HG03469 (cell line): ENCODE results near the gene PCDHGA1.
"Not testable (repeated sequence)": the region's sequence is repeated elsewhere in the genome, so short reads cannot be mapped to it uniquely, and the experiment has no call there.

Experiments used
- ATAC-seq: cut with Tn5 transposase; IDR thresholded peaks from one replicate; pipeline ENCODE4 v1.9.1; 2021; ENCODE audit warnings: mild to moderate bottlenecking, moderate library complexity, moderate number of reproducible peaks; ENCODE audit not compliant: unreplicated experiment

Gene PCDHGA1

GRCh38 chr5:141330299-141331080 is at the start of gene PCDHGA1:
Gene PCDHGA1, plus strand, starts transcription at chr5:141330514.
- no peak for ATAC-seq

- ATAC-seq, result no peak
These were observed 31.9 kb upstream of the PCDHGA1 start for GRCh38 chr5:141298376-141298775.

GRCh38 chr5:141303756-141304155 is 26.6 kb upstream of the PCDHGA1 start, which contains the start of gene SLC25A2:
Gene SLC25A2, minus strand, starts transcription at chr5:141304049. Its CDS starts 184 bp downstream, at chr5:141303865.
- no peak for ATAC-seq

DNA sequence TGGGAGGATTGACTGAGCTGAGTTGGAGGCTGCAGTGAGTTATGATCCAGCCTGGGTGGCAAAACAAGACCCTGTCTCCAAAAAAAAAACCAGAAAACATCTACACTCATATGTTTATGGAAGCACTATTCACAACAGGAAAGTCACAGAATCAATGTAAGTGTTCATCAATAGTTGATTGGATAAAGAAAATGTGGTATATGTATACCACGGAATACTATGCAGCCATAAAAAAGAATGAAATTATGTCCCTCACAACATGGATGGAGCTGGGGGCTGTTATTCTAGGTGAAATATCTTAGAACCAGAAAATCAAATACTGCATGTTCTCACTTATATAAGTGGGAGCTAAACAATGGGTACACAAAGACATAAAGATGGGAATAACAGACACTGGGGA is 23.7 kb upstream of the PCDHGA1 start:
- ATAC-seq, result no peak

DNA sequence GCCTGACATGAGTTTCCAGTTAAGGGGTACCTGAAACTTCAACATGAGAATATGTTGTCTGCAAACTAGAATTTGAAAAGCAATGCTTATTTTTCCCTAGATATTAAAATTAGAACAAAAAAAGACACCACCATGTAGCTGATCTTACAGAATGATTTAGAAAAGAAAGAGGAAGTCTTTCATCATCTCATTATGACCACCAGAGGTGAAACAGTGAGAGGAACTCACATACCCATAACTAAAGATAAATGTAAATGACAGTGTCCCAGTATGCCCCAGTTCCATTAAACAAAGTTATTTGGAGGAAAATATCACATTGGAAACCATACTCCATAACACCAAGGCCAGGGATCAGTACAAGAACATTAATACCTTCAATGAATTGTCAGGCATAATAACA is 16.6 kb upstream of the PCDHGA1 start:
- no peak for ATAC-seq

GRCh38 chr5:141316963-141317362 is 13.4 kb upstream of the PCDHGA1 start:
- not testable (repeated sequence) for ATAC-seq

- ATAC-seq, result no peak
These were observed 11.1 kb upstream of the PCDHGA1 start for GRCh38 chr5:141319202-141319601.

GRCh38 chr5:141319699-141320098 is 10.6 kb upstream of the PCDHGA1 start:
- no peak for ATAC-seq

GRCh38 chr5:141320225-141321169 is 9.8 kb upstream of the PCDHGA1 start, which contains the start of gene TAF7:
Gene TAF7, minus strand, starts transcription at chr5:141320784. Its CDS starts 740 bp downstream, at chr5:141320044.
- ATAC-seq, result peak; percentile 89

GRCh38 chr5:141322261-141322660 is 8.1 kb upstream of the PCDHGA1 start:
- no peak for ATAC-seq

- ATAC-seq, result peak; percentile 70
These were observed 4.0 kb upstream of the PCDHGA1 start for GRCh38 chr5:141326088-141326854.

DNA sequence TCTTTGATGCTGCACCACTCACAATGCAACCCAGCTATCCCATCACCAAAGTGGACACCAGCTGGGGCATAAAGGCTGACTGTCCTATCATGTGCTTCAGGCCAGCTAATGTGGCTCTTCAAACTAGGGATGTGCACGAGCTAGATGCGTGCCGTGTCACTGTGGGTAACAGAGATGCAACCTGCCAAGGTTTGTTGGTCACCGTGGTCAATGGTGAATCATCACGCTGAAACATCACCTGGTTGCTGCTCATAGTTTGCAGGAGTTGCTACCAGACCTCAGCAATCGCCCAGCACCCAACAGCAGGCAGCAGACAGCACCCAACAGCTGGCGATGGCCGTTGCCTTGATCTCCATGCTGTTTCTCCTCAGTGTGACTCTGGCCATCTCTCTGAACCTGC is 2.1 kb upstream of the PCDHGA1 start:
- ATAC-seq, result no peak

DNA sequence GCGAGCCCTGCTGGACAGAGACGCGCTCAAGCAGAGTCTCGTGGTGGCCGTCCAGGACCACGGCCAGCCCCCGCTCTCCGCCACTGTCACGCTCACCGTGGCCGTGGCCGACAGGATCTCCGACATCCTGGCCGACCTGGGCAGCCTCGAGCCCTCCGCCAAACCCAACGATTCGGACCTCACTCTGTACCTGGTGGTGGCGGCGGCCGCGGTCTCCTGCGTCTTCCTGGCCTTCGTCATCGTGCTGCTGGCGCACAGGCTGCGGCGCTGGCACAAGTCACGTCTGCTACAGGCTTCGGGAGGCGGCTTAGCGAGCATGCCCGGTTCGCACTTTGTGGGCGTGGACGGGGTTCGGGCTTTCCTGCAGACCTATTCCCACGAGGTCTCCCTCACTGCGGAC is 2.3 kb downstream of the PCDHGA1 start:
- ATAC-seq, result not testable (repeated sequence)

- ATAC-seq, result no peak
These were observed 8.4 kb downstream of the PCDHGA1 start, which contains the start of gene PCDHGA2 for GRCh38 chr5:141338538-141339306. Gene PCDHGA2, plus strand, starts transcription at chr5:141338760.

DNA sequence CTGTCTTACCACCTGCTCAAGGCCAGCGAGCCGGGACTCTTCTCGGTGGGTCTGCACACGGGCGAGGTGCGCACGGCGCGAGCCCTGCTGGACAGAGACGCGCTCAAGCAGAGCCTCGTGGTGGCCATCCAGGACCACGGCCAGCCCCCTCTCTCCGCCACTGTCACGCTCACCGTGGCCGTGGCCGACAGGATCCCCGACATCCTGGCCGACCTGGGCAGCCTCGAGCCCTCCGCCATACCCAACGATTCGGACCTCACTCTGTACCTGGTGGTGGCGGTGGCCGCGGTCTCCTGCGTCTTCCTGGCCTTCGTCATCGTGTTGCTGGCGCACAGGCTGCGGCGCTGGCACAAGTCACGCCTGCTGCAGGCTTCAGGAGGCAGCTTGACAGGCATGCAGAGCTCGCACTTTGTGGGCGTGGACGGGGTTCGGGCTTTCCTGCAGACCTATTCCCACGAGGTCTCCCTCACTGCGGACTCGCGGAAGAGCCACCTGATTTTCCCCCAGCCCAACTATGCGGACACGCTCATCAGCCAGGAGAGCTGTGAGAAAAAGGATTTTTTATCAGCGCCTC is 10.6 kb downstream of the PCDHGA1 start:
- ATAC-seq, result not testable (repeated sequence)

DNA sequence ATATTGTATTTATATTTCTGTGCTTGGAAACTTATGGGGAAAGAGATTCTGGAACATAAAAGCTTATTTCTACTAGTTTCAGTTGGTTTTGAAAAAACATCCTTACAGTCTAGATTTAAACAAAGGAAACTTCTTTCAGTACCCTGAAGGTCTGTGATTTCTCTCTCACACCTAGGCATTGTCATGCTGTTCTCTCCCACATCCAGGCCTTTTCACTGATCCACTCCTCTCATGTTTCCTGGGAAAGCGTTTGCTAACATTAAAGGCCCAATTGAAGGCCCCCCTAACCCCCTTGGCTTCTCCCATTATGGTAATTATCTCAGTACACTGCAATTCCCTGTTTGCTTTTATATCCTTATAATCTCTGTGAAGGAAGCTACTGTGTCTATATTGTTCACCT is 12.5 kb downstream of the PCDHGA1 start:
- no peak for ATAC-seq

- ATAC-seq, result no peak
These were observed 13.1 kb downstream of the PCDHGA1 start, which contains the start of gene PCDHGA3 for GRCh38 chr5:141343242-141343952. Gene PCDHGA3, plus strand, starts transcription at chr5:141343829. Its CDS starts 205 bp downstream, at chr5:141344034.

DNA sequence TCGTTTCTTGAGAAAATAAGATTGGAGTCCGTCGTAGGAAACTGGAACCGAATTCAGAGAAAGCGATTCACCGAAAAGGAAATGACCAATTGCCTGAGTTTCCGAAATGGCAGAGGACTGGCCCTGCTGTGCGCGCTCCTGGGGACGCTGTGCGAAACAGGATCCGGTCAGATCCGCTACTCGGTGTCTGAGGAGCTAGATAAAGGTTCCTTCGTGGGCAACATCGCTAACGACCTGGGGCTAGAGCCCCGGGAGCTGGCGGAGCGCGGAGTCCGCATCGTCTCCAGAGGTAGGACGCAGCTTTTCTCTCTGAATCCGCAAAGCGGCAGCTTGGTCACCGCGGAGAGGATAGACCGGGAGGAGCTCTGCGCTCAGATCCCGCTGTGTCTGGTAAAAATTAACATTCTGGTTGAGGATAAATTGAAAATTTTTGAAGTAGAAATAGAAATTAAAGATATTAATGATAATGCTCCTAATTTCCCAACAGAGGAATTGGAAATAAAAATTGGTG is 13.7 kb downstream of the PCDHGA1 start:
- ATAC-seq, result no peak

GRCh38 chr5:141345327-141345726 is 15.0 kb downstream of the PCDHGA1 start:
- no peak for ATAC-seq
